ENCODE results near the gene CD1E.
"Not testable (repeated sequence)": the region's sequence is repeated elsewhere in the genome, so short reads cannot be mapped to it uniquely, and the experiment has no call there.

CD1E gene

GRCh38 chr1:158353303-158354075 is at the start of gene CD1E:
Gene CD1E (plus strand): TSS chr1:158353894. CDS start chr1:158353989, 95 bp downstream.
- DNase-seq (ENCODE audit: low read depth) = no peak

DNA sequence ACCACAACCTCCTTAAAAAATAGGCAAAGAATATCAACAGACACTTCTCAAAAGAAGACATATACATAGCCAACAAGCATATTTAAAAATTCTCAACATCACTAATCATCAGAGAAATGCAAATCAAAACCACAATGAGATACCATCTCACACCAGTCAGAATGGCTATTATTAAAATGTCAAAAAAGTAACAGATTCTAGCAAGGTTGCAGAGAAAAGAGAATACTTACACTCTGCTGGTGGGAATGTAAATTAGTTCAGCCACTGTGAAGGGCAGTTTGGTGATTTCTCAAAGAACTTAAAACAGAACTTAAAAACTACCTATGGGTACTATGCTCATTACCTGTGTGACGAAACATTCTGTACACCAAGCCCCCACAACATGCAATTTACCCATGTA is 43.1 kb upstream of the CD1E start:
- DNase-seq (ENCODE audit: low read depth) = no peak

- DNase-seq (ENCODE audit: low read depth) = no peak
Observed at GRCh38 chr1:158311066-158311465, 42.6 kb upstream of the CD1E start.

DNA sequence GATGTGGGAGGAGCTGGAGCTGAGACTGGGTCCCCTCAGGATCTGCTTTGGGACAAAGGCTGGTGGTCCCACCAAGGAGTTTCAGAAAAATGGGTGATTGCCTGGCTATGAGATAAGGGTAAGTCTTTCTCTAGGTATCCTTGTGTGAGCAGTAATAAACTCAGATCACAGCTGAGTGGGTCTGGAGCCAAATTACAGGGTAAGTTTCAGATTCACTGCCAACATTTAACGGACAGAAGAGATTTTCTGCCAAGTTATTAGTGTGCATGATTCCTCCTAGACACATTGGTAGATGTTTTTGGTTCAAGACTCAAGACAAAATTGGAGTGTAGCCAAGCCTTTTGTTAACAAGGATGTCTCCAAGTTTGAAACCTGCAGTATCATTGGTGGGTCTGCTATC is 29.8 kb upstream of the CD1E start:
- DNase-seq (ENCODE audit: low read depth) = no peak

- DNase-seq (ENCODE audit: low read depth) = no peak
Observed at GRCh38 chr1:158324395-158324794, 29.3 kb upstream of the CD1E start.

- DNase-seq (ENCODE audit: low read depth) = no peak
Observed at GRCh38 chr1:158327481-158327880, 26.2 kb upstream of the CD1E start.

DNA sequence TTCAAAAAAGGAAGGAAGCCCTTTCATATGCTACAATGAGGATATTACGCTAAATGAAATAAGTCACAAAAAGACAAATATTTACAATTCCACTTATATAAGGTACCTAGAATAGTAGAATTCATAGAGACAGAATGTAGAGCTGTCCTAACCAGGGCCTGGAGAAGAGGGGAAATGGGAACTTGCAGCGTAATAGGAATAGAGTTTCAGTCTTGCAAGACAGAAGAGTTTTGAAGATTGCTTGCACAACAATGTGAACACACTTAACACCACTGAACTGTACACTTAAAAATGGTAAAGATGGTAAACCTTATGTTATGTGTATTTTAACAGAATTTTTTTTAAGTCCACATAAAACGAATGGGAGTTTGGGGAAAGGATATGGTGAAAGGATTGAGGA is 25.3 kb upstream of the CD1E start:
- DNase-seq (ENCODE audit: low read depth) = no peak

GRCh38 chr1:158329300-158329699 is 24.4 kb upstream of the CD1E start:
- no peak for DNase-seq (ENCODE audit: low read depth)

- DNase-seq (ENCODE audit: low read depth) = no peak
Observed at GRCh38 chr1:158329733-158330132, 24.0 kb upstream of the CD1E start.

GRCh38 chr1:158330391-158331105 is 23.1 kb upstream of the CD1E start:
- no peak for DNase-seq (ENCODE audit: low read depth)

DNA sequence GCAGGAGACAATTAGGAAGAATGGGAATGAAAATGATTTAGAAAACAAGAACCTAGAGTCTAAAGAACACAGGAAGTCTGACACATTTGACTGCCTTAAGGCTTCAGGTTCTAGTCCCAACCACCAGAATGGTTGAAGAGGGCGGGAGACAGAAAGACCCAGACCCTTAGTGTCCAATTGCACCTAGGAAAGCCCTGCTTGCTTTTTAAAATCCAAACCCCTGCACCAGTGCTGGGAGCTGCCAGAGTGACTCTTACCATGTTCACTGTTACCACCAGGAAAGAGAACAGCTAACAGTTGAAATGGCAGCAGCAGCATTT is 22.6 kb upstream of the CD1E start:
- no peak for DNase-seq (ENCODE audit: low read depth)

- DNase-seq (ENCODE audit: low read depth) = no peak
Observed at GRCh38 chr1:158331481-158332150, 22.1 kb upstream of the CD1E start, which contains the start of gene CD1B. Gene CD1B (minus strand): TSS chr1:158331531. CDS start chr1:158331423, 108 bp downstream.

GRCh38 chr1:158333405-158334155 is 20.1 kb upstream of the CD1E start:
- no peak for DNase-seq (ENCODE audit: low read depth)

GRCh38 chr1:158334526-158335212 is 19.0 kb upstream of the CD1E start:
- DNase-seq (ENCODE audit: low read depth) = no peak

DNA sequence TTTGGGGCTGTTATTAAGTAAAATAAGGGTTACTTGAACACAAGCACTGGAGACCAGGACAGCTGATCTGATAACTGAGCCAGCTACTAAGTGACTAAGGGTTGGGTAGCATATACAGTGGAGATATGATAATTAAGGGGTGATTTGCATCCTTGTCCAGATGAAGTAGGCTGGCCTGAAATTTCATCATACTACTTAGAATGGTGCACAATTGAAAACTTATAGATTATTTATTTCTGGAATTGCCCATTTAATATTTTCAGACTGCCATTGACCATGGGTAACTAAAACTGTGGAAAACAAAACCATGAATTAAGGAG is 18.5 kb upstream of the CD1E start:
- DNase-seq (ENCODE audit: low read depth) = no peak

- DNase-seq (ENCODE audit: low read depth) = not testable (repeated sequence)
Observed at GRCh38 chr1:158336413-158336812, 17.3 kb upstream of the CD1E start.

DNA sequence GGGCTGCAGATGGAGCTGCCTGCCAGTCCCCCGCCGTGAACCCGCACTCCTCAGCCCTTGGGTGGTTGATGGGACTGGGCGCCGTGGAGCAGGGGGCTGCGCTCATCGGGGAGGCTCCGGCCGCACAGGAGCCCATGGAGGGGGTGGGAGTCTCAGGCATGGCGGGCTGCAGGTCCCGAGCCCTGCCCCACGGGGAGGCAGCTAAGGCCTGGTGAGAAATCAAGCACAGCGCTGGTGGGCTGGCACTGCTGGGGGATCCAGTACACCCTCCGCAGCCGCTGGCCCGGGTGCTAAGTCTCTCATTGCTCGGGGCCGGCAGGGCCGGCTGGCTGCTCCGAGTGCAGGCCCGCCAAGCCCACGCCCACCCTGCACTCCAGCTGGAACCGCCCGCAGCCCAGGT is 4.7 kb upstream of the CD1E start:
- DNase-seq (ENCODE audit: low read depth) = not testable (repeated sequence)

DNA sequence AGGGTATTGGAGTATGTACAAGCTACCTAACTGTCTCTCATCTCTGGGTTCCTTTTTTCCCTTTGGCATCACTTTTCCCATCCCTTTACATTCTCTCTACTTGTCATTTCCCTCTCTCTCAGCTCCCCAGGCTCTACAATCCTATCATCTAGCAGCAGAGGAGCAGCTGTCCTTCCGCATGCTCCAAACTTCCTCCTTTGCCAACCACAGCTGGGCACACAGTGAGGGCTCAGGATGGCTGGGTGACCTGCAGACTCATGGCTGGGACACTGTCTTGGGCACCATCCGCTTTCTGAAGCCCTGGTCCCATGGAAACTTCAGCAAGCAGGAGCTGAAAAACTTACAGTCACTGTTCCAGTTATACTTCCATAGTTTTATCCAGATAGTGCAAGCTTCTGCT is 561 bp downstream of the CD1E start:
- DNase-seq (ENCODE audit: low read depth) = no peak

- no peak for DNase-seq (ENCODE audit: low read depth)
Observed at GRCh38 chr1:158355773-158356285, 2.1 kb downstream of the CD1E start.

GRCh38 chr1:158356616-158357015 is 2.9 kb downstream of the CD1E start:
- DNase-seq (ENCODE audit: low read depth) = no peak

- no peak for DNase-seq (ENCODE audit: low read depth)
Observed at GRCh38 chr1:158357441-158357840, 3.7 kb downstream of the CD1E start.

DNA sequence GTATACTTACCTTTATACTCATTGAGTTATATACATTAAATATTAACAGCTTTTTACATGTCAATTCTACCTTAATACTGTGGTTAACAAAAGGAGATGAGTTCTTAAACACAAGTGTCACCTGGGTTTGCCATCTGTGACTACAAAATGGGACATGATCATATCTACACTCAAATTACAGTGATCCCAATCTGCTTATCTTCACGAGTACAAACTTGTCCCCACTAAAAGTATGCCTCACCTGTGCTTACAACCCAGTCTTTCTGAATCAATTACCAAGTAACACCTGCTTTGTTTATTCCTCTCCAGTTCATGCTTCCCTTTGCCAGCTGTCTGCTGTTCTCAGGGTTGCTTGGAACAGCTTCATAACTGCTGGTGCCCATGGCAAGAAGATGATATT is 8.8 kb downstream of the CD1E start:
- no peak for DNase-seq (ENCODE audit: low read depth)
